ENCODE data around the gene HEATR5A. TPM values are rescaled to one million over a fixed set of nuclear protein-coding genes. Genes with fewer than 3 reads are reported as not detected.

Gene HEATR5A
- total and polyA plus RNA-seq, 2 of the 13 experiments (the other 11 are each of a cell fraction or from before 2014, with no cell fraction given): 36.4 to 105 TPM

- TF ChIP-seq, protein P1, sequence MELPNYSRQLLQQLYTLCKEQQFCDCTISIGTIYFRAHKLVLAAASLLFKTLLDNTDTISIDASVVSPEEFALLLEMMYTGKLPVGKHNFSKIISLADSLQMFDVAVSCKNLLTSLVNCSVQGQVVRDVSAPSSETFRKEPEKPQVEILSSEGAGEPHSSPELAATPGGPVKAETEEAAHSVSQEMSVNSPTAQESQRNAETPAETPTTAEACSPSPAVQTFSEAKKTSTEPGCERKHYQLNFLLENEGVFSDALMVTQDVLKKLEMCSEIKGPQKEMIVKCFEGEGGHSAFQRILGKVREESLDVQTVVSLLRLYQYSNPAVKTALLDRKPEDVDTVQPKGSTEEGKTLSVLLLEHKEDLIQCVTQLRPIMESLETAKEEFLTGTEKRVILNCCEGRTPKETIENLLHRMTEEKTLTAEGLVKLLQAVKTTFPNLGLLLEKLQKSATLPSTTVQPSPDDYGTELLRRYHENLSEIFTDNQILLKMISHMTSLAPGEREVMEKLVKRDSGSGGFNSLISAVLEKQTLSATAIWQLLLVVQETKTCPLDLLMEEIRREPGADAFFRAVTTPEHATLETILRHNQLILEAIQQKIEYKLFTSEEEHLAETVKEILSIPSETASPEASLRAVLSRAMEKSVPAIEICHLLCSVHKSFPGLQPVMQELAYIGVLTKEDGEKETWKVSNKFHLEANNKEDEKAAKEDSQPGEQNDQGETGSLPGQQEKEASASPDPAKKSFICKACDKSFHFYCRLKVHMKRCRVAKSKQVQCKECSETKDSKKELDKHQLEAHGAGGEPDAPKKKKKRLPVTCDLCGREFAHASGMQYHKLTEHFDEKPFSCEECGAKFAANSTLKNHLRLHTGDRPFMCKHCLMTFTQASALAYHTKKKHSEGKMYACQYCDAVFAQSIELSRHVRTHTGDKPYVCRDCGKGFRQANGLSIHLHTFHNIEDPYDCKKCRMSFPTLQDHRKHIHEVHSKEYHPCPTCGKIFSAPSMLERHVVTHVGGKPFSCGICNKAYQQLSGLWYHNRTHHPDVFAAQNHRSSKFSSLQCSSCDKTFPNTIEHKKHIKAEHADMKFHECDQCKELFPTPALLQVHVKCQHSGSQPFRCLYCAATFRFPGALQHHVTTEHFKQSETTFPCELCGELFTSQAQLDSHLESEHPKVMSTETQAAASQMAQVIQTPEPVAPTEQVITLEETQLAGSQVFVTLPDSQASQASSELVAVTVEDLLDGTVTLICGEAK (IDR thresholded peaks at IDR 0.05): no peak
- TF ChIP-seq, protein P1 (CRISPR knock-in tag; IDR thresholded peaks at IDR 0.05): peak; percentile 93
- peak; percentile 100 for TF ChIP-seq XRCC5 (optimal IDR thresholded peaks at IDR 0.05; ENCODE audit: low read length)
- TF ChIP-seq RFXANK (CRISPR knock-in tag; IDR thresholded peaks at IDR 0.05): peak; percentile 91
- TF ChIP-seq, protein P2, sequence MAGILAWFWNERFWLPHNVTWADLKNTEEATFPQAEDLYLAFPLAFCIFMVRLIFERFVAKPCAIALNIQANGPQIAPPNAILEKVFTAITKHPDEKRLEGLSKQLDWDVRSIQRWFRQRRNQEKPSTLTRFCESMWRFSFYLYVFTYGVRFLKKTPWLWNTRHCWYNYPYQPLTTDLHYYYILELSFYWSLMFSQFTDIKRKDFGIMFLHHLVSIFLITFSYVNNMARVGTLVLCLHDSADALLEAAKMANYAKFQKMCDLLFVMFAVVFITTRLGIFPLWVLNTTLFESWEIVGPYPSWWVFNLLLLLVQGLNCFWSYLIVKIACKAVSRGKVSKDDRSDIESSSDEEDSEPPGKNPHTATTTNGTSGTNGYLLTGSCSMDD (CRISPR knock-in tag; IDR thresholded peaks at IDR 0.05): peak; percentile 71
- TF ChIP-seq, protein P3, sequence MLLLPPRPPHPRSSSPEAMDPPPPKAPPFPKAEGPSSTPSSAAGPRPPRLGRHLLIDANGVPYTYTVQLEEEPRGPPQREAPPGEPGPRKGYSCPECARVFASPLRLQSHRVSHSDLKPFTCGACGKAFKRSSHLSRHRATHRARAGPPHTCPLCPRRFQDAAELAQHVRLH (CRISPR knock-in tag; IDR thresholded peaks at IDR 0.05; ENCODE audit: borderline replicate concordance, low read depth): peak; percentile 96
- TF ChIP-seq ZNF160 (CRISPR knock-in tag; IDR thresholded peaks at IDR 0.05): peak; percentile 98
- TF ChIP-seq ZNF615 (CRISPR knock-in tag; IDR thresholded peaks at IDR 0.05; ENCODE audit: borderline replicate concordance): no peak
- TF ChIP-seq ZNF839 (CRISPR knock-in tag; IDR thresholded peaks at IDR 0.05; ENCODE audit: borderline replicate concordance): peak; percentile 99
- 0 out of 2 replicates have a peak, but pooled peaks have one; percentile 9 for TF ChIP-seq TCF7 (IDR thresholded peaks at IDR 0.05; ENCODE audit: low read depth)
- peak; percentile 96 for TF ChIP-seq ZFY (CRISPR knock-in tag; IDR thresholded peaks at IDR 0.05)
- TF ChIP-seq, protein P4, sequence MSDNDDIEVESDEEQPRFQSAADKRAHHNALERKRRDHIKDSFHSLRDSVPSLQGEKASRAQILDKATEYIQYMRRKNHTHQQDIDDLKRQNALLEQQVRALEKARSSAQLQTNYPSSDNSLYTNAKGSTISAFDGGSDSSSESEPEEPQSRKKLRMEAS (IDR thresholded peaks at IDR 0.05): peak; percentile 88
- 0 out of 2 replicates have a peak, but pooled peaks have one; percentile 81 for TF ChIP-seq NR3C1 (CRISPR knock-in tag; IDR thresholded peaks at IDR 0.05)
- peak; percentile 99 for TF ChIP-seq ZSCAN29 (CRISPR knock-in tag; conservative IDR thresholded peaks at IDR 0.05)
- peak in 1 of 2 experiments; percentile 87; a peak in 1 of 4 replicates for TF ChIP-seq EP300 (IDR thresholded peaks at IDR 0.05; ENCODE audit: low read depth in 2 of 2, low read length in 2 of 2)
- peak; percentile 73 for TF ChIP-seq EP300 (CRISPR knock-in tag; IDR thresholded peaks at IDR 0.05; ENCODE audit: borderline replicate concordance)
- TF ChIP-seq ZNF674 (CRISPR knock-in tag; IDR thresholded peaks at IDR 0.05; ENCODE audit: low read depth): no peak; the same call in 1 of the 2 replicates
- peak; percentile 51; the same call in 1 of the 2 replicates for TF ChIP-seq GFI1 (CRISPR knock-in tag; IDR thresholded peaks at IDR 0.05; ENCODE audit: borderline replicate concordance)
These were observed at the start of gene HEATR5A (continued) for GRCh38 chr14:31420319-31421111.
